ENCODE data around the gene CHEK1. TPM values are rescaled to one million over a fixed set of nuclear protein-coding genes. Genes with fewer than 3 reads are reported as not detected.

The CHEK1 gene
- total and polyA plus RNA-seq, 2 of the 8 experiments (the other 6 are each of a cell fraction or from before 2014, with no cell fraction given) = 37.7 to 133 TPM

DNA sequence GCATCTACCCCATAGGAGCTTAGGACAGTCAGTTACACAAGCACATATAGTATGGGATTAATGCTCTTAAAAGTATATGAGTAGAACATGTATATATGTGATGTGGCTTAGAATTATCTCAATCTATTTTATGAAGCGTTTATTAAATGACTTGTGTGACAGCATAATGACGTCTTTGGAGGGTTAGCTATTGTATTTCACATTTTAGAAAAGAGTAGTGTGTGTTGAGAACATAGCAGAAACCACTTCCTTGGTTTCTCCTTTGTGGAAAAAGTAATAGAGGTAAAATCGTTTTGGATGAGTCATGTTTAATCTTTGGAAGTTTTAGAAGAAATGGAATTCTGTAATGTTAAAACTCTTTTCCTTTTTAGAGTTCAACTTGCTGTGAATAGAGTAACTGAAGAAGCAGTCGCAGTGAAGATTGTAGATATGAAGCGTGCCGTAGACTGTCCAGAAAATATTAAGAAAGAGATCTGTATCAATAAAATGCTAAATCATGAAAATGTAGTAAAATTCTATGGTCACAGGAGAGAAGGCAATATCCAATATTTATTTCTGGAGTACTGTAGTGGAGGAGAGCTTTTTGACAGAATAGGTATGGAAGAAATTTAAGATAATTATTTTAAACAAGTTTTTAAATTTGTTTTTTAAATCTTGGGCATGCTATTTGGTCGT lies 2.4 kb downstream of the CHEK1 start:
- Histone ChIP-seq H3K4me3 (ENCODE audit: extremely low read depth in 1 of 4, insufficient read depth in 2 of 4, low read depth in 3 of 4, low read length in 4 of 4) (peak overlapping the region; percentile 82 to 97 (median 92)), H3K27ac (ENCODE audit: low read depth, low read length) (no peak overlapping the region), H3K36me3 (ENCODE audit: control insufficient read depth in 2 of 4, insufficient read depth in 4 of 4, low read length in 3 of 4) (peaks cover 0 to 51% (median 24%) of the 10 kb centered on the region in 4 experiments; a peak in 6 of 8 replicates), H2BK20ac (ENCODE audit: low read length) (no peak overlapping the region), H4K5ac (ENCODE audit: insufficient read length, low read depth, low read length) (no peak overlapping the region), H3K79me1 (ENCODE audit: low read depth, low read length) (no peaks in the 10 kb centered on the region; the same call in 1 of the 2 replicates), H3K4me2 (ENCODE audit: insufficient read depth in 1 of 2, low read depth in 2 of 2, low read length in 2 of 2) (peak overlapping the region; percentile 75 to 86), H4K8ac (ENCODE audit: extremely low read depth, insufficient read depth, low read length) (no peak overlapping the region), H2BK15ac (ENCODE audit: low read length) (no peak overlapping the region), H3K27me3 (replicated peaks in 1 of 4; ENCODE audit: control insufficient read depth in 3 of 4, extremely low read depth in 1 of 4, insufficient read depth in 3 of 4, low read length in 3 of 4) (no peaks in the 10 kb centered on the region), H3K9ac (replicated peaks in 1 of 4; ENCODE audit: extremely low read depth in 1 of 4, low read depth in 3 of 4, low read length in 3 of 4) (peak overlapping the region in 3 of 4 experiments; percentile 96 to 99 (median 97); a peak in 5 of 7 replicates), H3K23ac (ENCODE audit: insufficient read length) (no peak overlapping the region), H3K23me2 (ENCODE audit: low read depth, low read length) (peaks cover 4% of the 10 kb centered on the region), H2BK12ac (ENCODE audit: low read depth, low read length) (no peak overlapping the region), H3K9me3 (ENCODE audit: insufficient read depth in 2 of 2, low read depth in 1 of 2, low read length in 1 of 2) (no peaks in the 10 kb centered on the region), H3K79me2 (ENCODE audit: control insufficient read depth in 1 of 2, insufficient read depth in 2 of 2, low read length in 2 of 2) (peaks cover 8 to 39% of the 10 kb centered on the region in 2 experiments; a peak in 3 of 4 replicates), H3K56ac (replicated peaks; ENCODE audit: insufficient read length, low read depth, low read length) (no peak overlapping the region), H3K14ac (ENCODE audit: insufficient read length) (no peak overlapping the region), H2AFZ (ENCODE audit: low read length) (no peak overlapping the region), H3K4ac (replicated peaks; ENCODE audit: insufficient read length, low read depth, low read length) (no peak overlapping the region), H2BK120ac (replicated peaks; ENCODE audit: low read depth, low read length) (no peak overlapping the region), H2BK5ac (ENCODE audit: low read depth, low read length) (no peak overlapping the region), H4K20me1 (replicated peaks in 1 of 2; ENCODE audit: control insufficient read depth in 1 of 2, insufficient read depth in 2 of 2, low read length in 2 of 2) (no peaks in the 10 kb centered on the region), H3K4me1 (replicated peaks in 1 of 4; ENCODE audit: control insufficient read depth in 3 of 4, insufficient read depth in 4 of 4, low read length in 3 of 4) (peaks cover 0 to 5% (median 2%) of the 10 kb centered on the region in 4 experiments; a peak in 3 of 7 replicates), H2AK5ac (ENCODE audit: low read depth, low read length) (no peak overlapping the region), H4K91ac (replicated peaks; ENCODE audit: insufficient read length, low read length) (no peak overlapping the region), H3K18ac (ENCODE audit: extremely low read depth, low read length) (no peak overlapping the region)
- DNase-seq (ENCODE audit: low read depth in 1 of 2, low spot score in 2 of 2) (no peak), FAIRE-seq (no peak)
- ChIA-PET CTCF (ENCODE audit: partially characterized antibody) (interaction anchor here (0.6 to 1.5 kb wide), 5 partner anchors 22 to 259 kb away, joined by 3 to 4 read pairs (median 3); no protein-coding TSS in a partner anchor), POLR2A (ENCODE audit: partially characterized antibody) (interaction anchor here (1.1 to 4.0 kb wide), 10 partner anchors 12 to 583 kb away, joined by 3 to 49 read pairs (median 5); partner anchors contain the start of genes EI24, HYLS1 and STT3A)
- 74% methylated on average over 7 of the region's 7 CpGs; no CpG with 5 or more reads in 1 of the 2 experiments for WGBS, 2 experiments (ENCODE audit: extremely low coverage in 1 of 2, insufficient coverage in 1 of 2, insufficient read length in 1 of 2, insufficient replicate concordance in 2 of 2, low coverage in 1 of 2, low lambda C conversion rate in 2 of 2, missing lambda C conversion rate in 1 of 2)
- TF ChIP-seq TBP (IDR thresholded peaks at IDR 0.05; ENCODE audit: low read depth, low read length) = no peak
- no peak for TF ChIP-seq TAF1 (IDR thresholded peaks at IDR 0.05; ENCODE audit: low read depth, low read length)
- no peak for TF ChIP-seq CBX8 (IDR thresholded peaks at IDR 0.05; ENCODE audit: borderline replicate concordance, low read depth, low read length)
- TF ChIP-seq SUZ12 (IDR thresholded peaks at IDR 0.05; ENCODE audit: low read length) = no peak
- no peak for TF ChIP-seq SP2 (IDR thresholded peaks at IDR 0.05; ENCODE audit: low read length)
- no peak for TF ChIP-seq SIN3A (conservative IDR thresholded peaks at IDR 0.05 in 1 of 2, IDR thresholded peaks at IDR 0.05 in 1 of 2; ENCODE audit: low read depth in 1 of 2, low read length in 2 of 2)
- TF ChIP-seq HDAC6 (IDR thresholded peaks at IDR 0.05; ENCODE audit: low read depth, low read length) = no peak
- no peak for TF ChIP-seq BACH1 (IDR thresholded peaks at IDR 0.05; ENCODE audit: low read length)
- TF ChIP-seq SP1 (IDR thresholded peaks at IDR 0.05; ENCODE audit: low read depth, low read length) = no peak
- TF ChIP-seq RFX5 (IDR thresholded peaks at IDR 0.05; ENCODE audit: borderline replicate concordance, low read depth, low read length) = no peak
- no peak for TF ChIP-seq EZH2 (IDR thresholded peaks at IDR 0.05; ENCODE audit: low read depth, low read length, severe bottlenecking)
- TF ChIP-seq TAF7 (optimal IDR thresholded peaks at IDR 0.05; ENCODE audit: borderline replicate concordance, low read depth, low read length) = no peak
